Liver (tissue), 9 donors: Measurements from ENCODE around the gene ANKMY1. TPM values are rescaled to one million over a fixed set of nuclear protein-coding genes. Genes with fewer than 3 reads are reported as not detected.

Experiments used
- DNase-seq: peaks from one replicate; pipeline ENCODE4 v3.0.0-alpha.2; 2017; ENCODE audit warnings: low spot score
- H3K27ac ChIP-seq, 2 donors: one replicate each; pipeline ENCODE4 v1.7.0; 2013; ENCODE audit warnings: inconsistent platforms in 2 of 2, low read length in 2 of 2, control low read depth in 1 of 2, low read depth in 1 of 2, mild to moderate bottlenecking in 1 of 2
- H3K27me3 ChIP-seq, 4 donors: one replicate each; pipeline versions ENCODE4 v1.6.1 to v1.7.0; 2013; ENCODE audit warnings: low read length in 3 of 4, inconsistent platforms in 1 of 4, mild to moderate bottlenecking in 1 of 4, moderate library complexity in 1 of 4; ENCODE audit not compliant: control insufficient read depth in 4 of 4, insufficient read depth in 4 of 4
- H3K36me3 ChIP-seq, 4 donors: one replicate each; pipeline versions ENCODE4 v1.6.1 to v1.7.0; 2013; ENCODE audit warnings: low read length in 3 of 4, mild to moderate bottlenecking in 3 of 4, low read depth in 1 of 4, moderate library complexity in 1 of 4; ENCODE audit not compliant: control insufficient read depth in 4 of 4, insufficient read depth in 3 of 4
- H3K4me1 ChIP-seq, 4 donors: one replicate each; pipeline versions ENCODE4 v1.6.1 to v1.7.0; 2013; ENCODE audit warnings: low read length in 3 of 4, mild to moderate bottlenecking in 3 of 4, moderate library complexity in 1 of 4; ENCODE audit not compliant: control insufficient read depth in 4 of 4, insufficient read depth in 4 of 4
- H3K4me3 ChIP-seq, 3 donors: one replicate each; pipeline versions ENCODE4 v1.6.1 to v1.7.0; 2013; ENCODE audit warnings: low read length in 3 of 3, control low read depth in 1 of 3, low read depth in 1 of 3, mild to moderate bottlenecking in 1 of 3
- H3K9ac ChIP-seq, 2 donors: one replicate each; pipeline ENCODE4 v1.7.0; 2013; ENCODE audit warnings: low read length in 2 of 2, mild to moderate bottlenecking in 2 of 2, moderate library complexity in 2 of 2, control low read depth in 1 of 2, low read depth in 1 of 2
- H3K9me3 ChIP-seq, 4 donors: one replicate each; pipeline versions ENCODE4 v1.6.1 to v1.7.0; 2013; ENCODE audit warnings: low read length in 3 of 4; ENCODE audit not compliant: control insufficient read depth in 4 of 4
- ATF3 ChIP-seq: IDR thresholded peaks from 2 replicates; pipeline ENCODE4 v1.6.1; 2016; ENCODE audit warnings: antibody characterized with exemption
- CTCF ChIP-seq: fragments of 150-350 bp; IDR thresholded peaks from 2 replicates; pipeline ENCODE4 v1.5.1; 2017; ENCODE audit warnings: improper control_type of control experiment, low read depth, low read length; ENCODE audit not compliant: missing input control
- EGR1 ChIP-seq, 2 donors: IDR thresholded peaks; 2 replicates each; pipeline ENCODE4 v1.6.1; 2016 to 2018; ENCODE audit warnings: antibody characterized with exemption in 2 of 2, low read depth in 2 of 2
- FOXA1 ChIP-seq: IDR thresholded peaks from 2 replicates; pipeline ENCODE4 v1.6.1; 2016; ENCODE audit warnings: antibody characterized with exemption
- GABPA ChIP-seq, 2 donors: IDR thresholded peaks in 1 of 2; conservative IDR thresholded peaks in 1 of 2; 2 replicates each; pipeline ENCODE4 v1.6.1; 2016; ENCODE audit warnings: antibody characterized with exemption in 2 of 2, mild to moderate bottlenecking in 1 of 2, moderate library complexity in 1 of 2
- HNF4A ChIP-seq, 2 donors: conservative IDR thresholded peaks; 2 replicates each; pipeline ENCODE4 v1.6.1; 2016; ENCODE audit warnings: antibody characterized with exemption in 2 of 2, mild to moderate bottlenecking in 2 of 2
- HNF4G ChIP-seq: IDR thresholded peaks from 2 replicates; pipeline ENCODE4 v1.6.1; 2016; ENCODE audit warnings: antibody characterized with exemption
- JUND ChIP-seq, 2 donors: IDR thresholded peaks; 2 replicates each; pipeline ENCODE4 v1.6.1; 2016; ENCODE audit warnings: antibody characterized with exemption in 2 of 2
- MAX ChIP-seq: IDR thresholded peaks from 2 replicates; pipeline ENCODE4 v1.6.1; 2016; ENCODE audit warnings: antibody characterized with exemption
- NR2F2 ChIP-seq: IDR thresholded peaks from 2 replicates; pipeline ENCODE4 v1.6.1; 2016; ENCODE audit warnings: antibody characterized with exemption
- RAD21 ChIP-seq, 2 donors: IDR thresholded peaks; 2 replicates each; pipeline ENCODE4 v1.6.1; 2016; ENCODE audit warnings: antibody characterized with exemption in 2 of 2, mild to moderate bottlenecking in 2 of 2
- RXRA ChIP-seq, 2 donors: IDR thresholded peaks; 2 replicates each; pipeline ENCODE4 v1.6.1; 2017 to 2018; ENCODE audit warnings: antibody characterized with exemption in 2 of 2, mild to moderate bottlenecking in 1 of 2
- SP1 ChIP-seq: IDR thresholded peaks from 2 replicates; pipeline ENCODE4 v1.6.1; 2018; ENCODE audit warnings: antibody characterized with exemption, mild to moderate bottlenecking
- TAF1 ChIP-seq: conservative IDR thresholded peaks from 2 replicates; pipeline ENCODE4 v1.6.1; 2016; ENCODE audit warnings: antibody characterized with exemption, mild to moderate bottlenecking
- YY1 ChIP-seq: IDR thresholded peaks from 2 replicates; pipeline ENCODE4 v1.6.1; 2016; ENCODE audit warnings: antibody characterized with exemption, mild to moderate bottlenecking
- WGBS: extraction: QIAGEN DNeasy Blood & Tissue Kit; methylation state at CpG from one replicate; pipeline ENCODE4 v1.1.7; 2013; 5-methylcytosine and 5-hydroxymethylcytosine counted together
- polyA plus RNA-seq, 2 donors: library from polyadenylated mRNA; stranded (reverse) in 1 of 2; unstranded in 1 of 2; fragments of 200-250 nt in 1 of 2; fragments of >200 nt in 1 of 2; fragmentation: Nextera tagmentation in 1 of 2; extraction: Ambion mirVana in 1 of 2; gene quantifications; one replicate each; pipeline versions ENCODE4 v1.2.1 to v1.2.3, GENCODE V29; 2013 to 2015
- total RNA-seq, 2 donors: library from RNA; depleted of rRNA; stranded (reverse); fragments of >200 nt; gene quantifications; one replicate each; pipeline ENCODE4 v1.2.3, GENCODE V29; 2014
- TF ChIP-seq, protein P1 (sequence below): IDR thresholded peaks from 2 replicates; pipeline ENCODE4 v1.6.1; 2016; ENCODE audit warnings: antibody characterized with exemption
- TF ChIP-seq, protein P2 (sequence below): IDR thresholded peaks from 2 replicates; pipeline ENCODE4 v1.6.1; 2016; ENCODE audit warnings: antibody characterized with exemption, mild to moderate bottlenecking
- donor health status: healthy.
- donor health status: healthy.
- donor health status: healthy.
- donor health status: healthy.
- donor health status: healthy.

ANKMY1 gene
- total and polyA plus RNA-seq, 4 donors: 2.5 to 12.8 (median 4.2) TPM

- H3K36me3 ChIP-seq: peaks cover 6 to 17% (median 10%) of the 10 kb centered on the region in 4 donors
- H3K4me3 ChIP-seq: no peak overlapping the region
- H3K9ac ChIP-seq: no peak overlapping the region
- no peak for DNase-seq
- H3K9me3 ChIP-seq: no peaks in the 10 kb centered on the region
- WGBS: 97% methylated on average over 43 of the region's 43 CpGs
- no peaks in the 10 kb centered on the region for H3K4me1 ChIP-seq
- H3K27ac ChIP-seq: no peak overlapping the region
- no peaks in the 10 kb centered on the region for H3K27me3 ChIP-seq
- TF ChIP-seq, protein P1, sequence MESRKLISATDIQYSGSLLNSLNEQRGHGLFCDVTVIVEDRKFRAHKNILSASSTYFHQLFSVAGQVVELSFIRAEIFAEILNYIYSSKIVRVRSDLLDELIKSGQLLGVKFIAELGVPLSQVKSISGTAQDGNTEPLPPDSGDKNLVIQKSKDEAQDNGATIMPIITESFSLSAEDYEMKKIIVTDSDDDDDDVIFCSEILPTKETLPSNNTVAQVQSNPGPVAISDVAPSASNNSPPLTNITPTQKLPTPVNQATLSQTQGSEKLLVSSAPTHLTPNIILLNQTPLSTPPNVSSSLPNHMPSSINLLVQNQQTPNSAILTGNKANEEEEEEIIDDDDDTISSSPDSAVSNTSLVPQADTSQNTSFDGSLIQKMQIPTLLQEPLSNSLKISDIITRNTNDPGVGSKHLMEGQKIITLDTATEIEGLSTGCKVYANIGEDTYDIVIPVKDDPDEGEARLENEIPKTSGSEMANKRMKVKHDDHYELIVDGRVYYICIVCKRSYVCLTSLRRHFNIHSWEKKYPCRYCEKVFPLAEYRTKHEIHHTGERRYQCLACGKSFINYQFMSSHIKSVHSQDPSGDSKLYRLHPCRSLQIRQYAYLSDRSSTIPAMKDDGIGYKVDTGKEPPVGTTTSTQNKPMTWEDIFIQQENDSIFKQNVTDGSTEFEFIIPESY: no peak
- TF ChIP-seq SP1 (no peak), YY1 (no peak), NR2F2 (no peak), CTCF (no peak), HNF4A (conservative IDR thresholded peaks at IDR 0.05) (no peak), HNF4G (no peak), JUND (IDR thresholded peaks at IDR 0.05) (no peak), FOXA1 (no peak), RAD21 (IDR thresholded peaks at IDR 0.05) (no peak), MAX (no peak), GABPA (IDR thresholded peaks at IDR 0.05 in 1 of 2, conservative IDR thresholded peaks at IDR 0.05 in 1 of 2) (no peak), ATF3 (no peak)
These were observed 19.6 kb downstream of the ANKMY1 start for GRCh38 chr2:240538031-240538780.

GRCh38 chr2:240532031-240532775 lies 25.6 kb downstream of the ANKMY1 start:
- TF ChIP-seq TAF1 (no peak), EGR1 (IDR thresholded peaks at IDR 0.05; ENCODE audit: low read depth in 2 of 2) (no peak), RXRA (IDR thresholded peaks at IDR 0.05) (no peak), HNF4G (no peak)
- TF ChIP-seq, protein P2, sequence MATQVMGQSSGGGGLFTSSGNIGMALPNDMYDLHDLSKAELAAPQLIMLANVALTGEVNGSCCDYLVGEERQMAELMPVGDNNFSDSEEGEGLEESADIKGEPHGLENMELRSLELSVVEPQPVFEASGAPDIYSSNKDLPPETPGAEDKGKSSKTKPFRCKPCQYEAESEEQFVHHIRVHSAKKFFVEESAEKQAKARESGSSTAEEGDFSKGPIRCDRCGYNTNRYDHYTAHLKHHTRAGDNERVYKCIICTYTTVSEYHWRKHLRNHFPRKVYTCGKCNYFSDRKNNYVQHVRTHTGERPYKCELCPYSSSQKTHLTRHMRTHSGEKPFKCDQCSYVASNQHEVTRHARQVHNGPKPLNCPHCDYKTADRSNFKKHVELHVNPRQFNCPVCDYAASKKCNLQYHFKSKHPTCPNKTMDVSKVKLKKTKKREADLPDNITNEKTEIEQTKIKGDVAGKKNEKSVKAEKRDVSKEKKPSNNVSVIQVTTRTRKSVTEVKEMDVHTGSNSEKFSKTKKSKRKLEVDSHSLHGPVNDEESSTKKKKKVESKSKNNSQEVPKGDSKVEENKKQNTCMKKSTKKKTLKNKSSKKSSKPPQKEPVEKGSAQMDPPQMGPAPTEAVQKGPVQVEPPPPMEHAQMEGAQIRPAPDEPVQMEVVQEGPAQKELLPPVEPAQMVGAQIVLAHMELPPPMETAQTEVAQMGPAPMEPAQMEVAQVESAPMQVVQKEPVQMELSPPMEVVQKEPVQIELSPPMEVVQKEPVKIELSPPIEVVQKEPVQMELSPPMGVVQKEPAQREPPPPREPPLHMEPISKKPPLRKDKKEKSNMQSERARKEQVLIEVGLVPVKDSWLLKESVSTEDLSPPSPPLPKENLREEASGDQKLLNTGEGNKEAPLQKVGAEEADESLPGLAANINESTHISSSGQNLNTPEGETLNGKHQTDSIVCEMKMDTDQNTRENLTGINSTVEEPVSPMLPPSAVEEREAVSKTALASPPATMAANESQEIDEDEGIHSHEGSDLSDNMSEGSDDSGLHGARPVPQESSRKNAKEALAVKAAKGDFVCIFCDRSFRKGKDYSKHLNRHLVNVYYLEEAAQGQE: no peak
- Histone ChIP-seq H3K9me3 (peaks cover 0 to 13% (median 5%) of the 10 kb centered on the region in 4 donors), H3K36me3 (peaks cover 1 to 10% (median 5%) of the 10 kb centered on the region in 4 donors)

More at GRCh38 chr2:240532031-240532775, 25.6 kb downstream of the ANKMY1 start:
- Histone ChIP-seq H3K4me3 (no peak overlapping the region), H3K4me1 (no peaks in the 10 kb centered on the region), H3K27me3 (no peaks in the 10 kb centered on the region), H3K9ac (no peak overlapping the region), H3K27ac (no peak overlapping the region)
- DNase-seq: no peak
- WGBS: 100% methylated on average over 1 of the region's 1 CpG
